ENCODE data around the gene HDDC3.
"Not testable (repeated sequence)": the region's sequence is repeated elsewhere in the genome, so short reads cannot be mapped to it uniquely, and the experiment has no call there.

DNA sequence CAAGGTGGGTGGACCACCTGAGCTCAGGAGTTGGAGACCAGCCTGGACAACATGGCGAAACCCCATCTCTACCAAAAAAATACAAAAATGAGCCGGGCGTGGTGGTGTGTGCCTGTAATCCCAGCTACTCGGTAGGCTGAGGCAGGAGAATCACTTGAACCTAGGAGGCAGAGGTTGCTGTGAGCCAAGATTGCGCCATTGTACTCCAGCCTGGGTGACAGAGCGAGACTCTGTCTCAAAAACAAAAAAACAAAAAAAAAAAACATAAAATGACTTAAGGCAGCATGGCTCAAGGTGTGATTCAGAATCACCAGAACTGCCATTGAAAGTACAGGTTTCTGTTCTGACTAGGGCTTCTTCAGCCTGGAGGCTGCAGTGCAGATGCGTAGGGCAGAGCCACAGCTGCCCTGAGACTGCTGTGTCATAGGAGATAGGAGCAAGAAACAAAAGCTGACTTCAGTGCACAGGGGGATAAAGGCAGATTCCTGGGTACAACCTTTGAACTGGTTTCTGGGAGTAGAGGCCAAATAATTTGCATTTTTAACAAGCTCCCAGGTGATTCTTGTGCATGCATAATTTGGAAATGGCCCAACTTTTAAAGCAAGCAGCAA is 9.5 kb downstream of the HDDC3 start:
- TF ChIP-seq, protein P1, sequence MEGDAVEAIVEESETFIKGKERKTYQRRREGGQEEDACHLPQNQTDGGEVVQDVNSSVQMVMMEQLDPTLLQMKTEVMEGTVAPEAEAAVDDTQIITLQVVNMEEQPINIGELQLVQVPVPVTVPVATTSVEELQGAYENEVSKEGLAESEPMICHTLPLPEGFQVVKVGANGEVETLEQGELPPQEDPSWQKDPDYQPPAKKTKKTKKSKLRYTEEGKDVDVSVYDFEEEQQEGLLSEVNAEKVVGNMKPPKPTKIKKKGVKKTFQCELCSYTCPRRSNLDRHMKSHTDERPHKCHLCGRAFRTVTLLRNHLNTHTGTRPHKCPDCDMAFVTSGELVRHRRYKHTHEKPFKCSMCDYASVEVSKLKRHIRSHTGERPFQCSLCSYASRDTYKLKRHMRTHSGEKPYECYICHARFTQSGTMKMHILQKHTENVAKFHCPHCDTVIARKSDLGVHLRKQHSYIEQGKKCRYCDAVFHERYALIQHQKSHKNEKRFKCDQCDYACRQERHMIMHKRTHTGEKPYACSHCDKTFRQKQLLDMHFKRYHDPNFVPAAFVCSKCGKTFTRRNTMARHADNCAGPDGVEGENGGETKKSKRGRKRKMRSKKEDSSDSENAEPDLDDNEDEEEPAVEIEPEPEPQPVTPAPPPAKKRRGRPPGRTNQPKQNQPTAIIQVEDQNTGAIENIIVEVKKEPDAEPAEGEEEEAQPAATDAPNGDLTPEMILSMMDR (IDR thresholded peaks at IDR 0.05) = not testable (repeated sequence)
- not testable (repeated sequence) for TF ChIP-seq POLR2A, EP300, POLR2AphosphoS5 (IDR thresholded peaks at IDR 0.05)

Data from upper lobe of left lung (tissue), 4 donors.